Fibroblast of the aortic adventitia (primary cell): ENCODE data around the gene BBS9. TPM values are rescaled to one million over a fixed set of nuclear protein-coding genes. Genes with fewer than 3 reads are reported as not detected.

Experiments used
- DNase-seq: peaks from one replicate; pipeline ENCODE4 v3.0.0-alpha.2; 2010; ENCODE audit warnings: low read depth
- H3K4me3 ChIP-seq: 2 replicates; pipeline ENCODE4 v1.5.1; 2011; ENCODE audit warnings: low read depth, mild to moderate bottlenecking, control low read depth, low read length, moderate library complexity
- CTCF ChIP-seq: IDR thresholded peaks from 2 replicates; pipeline ENCODE4 v1.5.1; 2011; ENCODE audit warnings: mild to moderate bottlenecking, low read length, control low read depth, inconsistent platforms; ENCODE audit not compliant: insufficient read depth
- total RNA-seq: library from RNA; depleted of rRNA; stranded (reverse); fragments of >200 nt; gene quantifications from 2 replicates; pipeline ENCODE4 v1.2.3, GENCODE V29; 2012; ENCODE audit warnings: low replicate concordance

Gene BBS9
- total RNA-seq, 1 donor = 26.8 TPM

- no peak overlapping the region for H3K4me3 ChIP-seq
- no peak for DNase-seq
- TF ChIP-seq CTCF = no peak
These were observed 62.0 kb downstream of the BBS9 start for GRCh38 chr7:33191340-33191739.

- no peak for DNase-seq
- TF ChIP-seq CTCF = no peak
- no peak overlapping the region for H3K4me3 ChIP-seq
These were observed 63.4 kb downstream of the BBS9 start for GRCh38 chr7:33192695-33193291.

GRCh38 chr7:33193308-33193864, 64.0 kb downstream of the BBS9 start:
- DNase-seq = no peak
- TF ChIP-seq CTCF = no peak
- H3K4me3 ChIP-seq = no peak overlapping the region

- peak; percentile 77 for DNase-seq
- TF ChIP-seq CTCF = no peak
- H3K4me3 ChIP-seq = no peak overlapping the region
These were observed 65.9 kb downstream of the BBS9 start for GRCh38 chr7:33195264-33195663.

- no peak overlapping the region for H3K4me3 ChIP-seq
- peak; percentile 52 for DNase-seq
- TF ChIP-seq CTCF = no peak
These were observed 66.9 kb downstream of the BBS9 start for GRCh38 chr7:33196221-33196620.

GRCh38 chr7:33200282-33200681, 70.9 kb downstream of the BBS9 start:
- H3K4me3 ChIP-seq = no peak overlapping the region
- no peak for TF ChIP-seq CTCF
- DNase-seq = no peak

- DNase-seq = no peak
- H3K4me3 ChIP-seq = no peak overlapping the region
- no peak for TF ChIP-seq CTCF
These were observed 72.5 kb downstream of the BBS9 start for GRCh38 chr7:33201821-33202220.
